Measurements from ENCODE around the gene PTGER2. TPM values are rescaled to one million over a fixed set of nuclear protein-coding genes. Genes with fewer than 3 reads are reported as not detected.

The PTGER2 gene
- total RNA-seq, 1 experiment from 2014 or later = 0.57 TPM

- ChIA-PET RAD21 (ENCODE audit: low non-redundant PET in 1 of 2, low total read pairs in 2 of 2, uncharacterized antibody in 2 of 2, unreplicated experiment in 2 of 2) (no interaction called here), CTCF (no interaction called here), POLR2A (no interaction called here)
- H3K9me2 ChIP-seq (ENCODE audit: insufficient read depth) = no peaks in the 10 kb centered on the region
- BruUV-seq (replicated peaks) = no TSS peak
- H3K36me3 ChIP-seq (ENCODE audit: control insufficient read depth in 1 of 2, insufficient read depth in 2 of 2, low read length in 2 of 2) = no peaks in the 10 kb centered on the region
- H3K27me3 ChIP-seq (ENCODE audit: insufficient read depth, low read length) = no peaks in the 10 kb centered on the region
- intact Hi-C loops (cut with micrococcal nuclease) = no loop called here
- H3K4me2 ChIP-seq (ENCODE audit: low read length) = no peak overlapping the region
- H3K79me2 ChIP-seq (ENCODE audit: insufficient read depth, low read length) = no peaks in the 10 kb centered on the region
- no peak for TF ChIP-seq POLR2AphosphoS5 (IDR thresholded peaks at IDR 0.05; ENCODE audit: low read depth, low read length)
- no peak for TF ChIP-seq SRF (IDR thresholded peaks at IDR 0.05; ENCODE audit: low read depth)
- TF ChIP-seq ZBTB33 (IDR thresholded peaks at IDR 0.05; ENCODE audit: extremely low read depth, insufficient replicate concordance, low read length) = no peak
- no peak overlapping the region for H3K4me3 ChIP-seq (replicated peaks in 1 of 2; ENCODE audit: low read depth in 1 of 2, low read length in 2 of 2)
- H3K4me1 ChIP-seq (ENCODE audit: control insufficient read depth in 1 of 2, insufficient read depth in 2 of 2, low read length in 2 of 2) = peaks cover 0 to under 1% of the 10 kb centered on the region in 2 experiments; a peak in 1 of 4 replicates
- no peaks in the 10 kb centered on the region for H4K20me1 ChIP-seq (ENCODE audit: insufficient read depth)
- no peak for ATAC-seq
- no peaks in the 10 kb centered on the region for H3K9me3 ChIP-seq (ENCODE audit: control insufficient read depth in 1 of 2, insufficient read depth in 1 of 2, low read depth in 1 of 2, low read length in 2 of 2)
- no peak overlapping the region for H3K9ac ChIP-seq (ENCODE audit: low read length)
- H3K27ac ChIP-seq (ENCODE audit: low read depth, low read length) = no peak overlapping the region
- H2AFZ ChIP-seq (ENCODE audit: low read depth, low read length, poor library complexity, severe bottlenecking) = no peak overlapping the region
- DNase-seq (ENCODE audit: low read depth, low spot score) = no peak
Measured at GRCh38 chr14:52333108-52333507, 19.0 kb downstream of the PTGER2 start.

GRCh38 chr14:52333823-52334657 lies 19.9 kb downstream of the PTGER2 start:
- intact Hi-C loops (cut with micrococcal nuclease) = no loop called here
- peaks cover 0 to 5% of the 10 kb centered on the region in 2 experiments; a peak in 1 of 4 replicates for H3K4me1 ChIP-seq (ENCODE audit: control insufficient read depth in 1 of 2, insufficient read depth in 2 of 2, low read length in 2 of 2)
- no peak for DNase-seq (ENCODE audit: low read depth, low spot score)
- no peaks in the 10 kb centered on the region for H3K27me3 ChIP-seq (ENCODE audit: insufficient read depth, low read length)
- H2AFZ ChIP-seq (ENCODE audit: low read depth, low read length, poor library complexity, severe bottlenecking) = no peak overlapping the region
- H4K20me1 ChIP-seq (ENCODE audit: insufficient read depth) = no peaks in the 10 kb centered on the region
- H3K9me2 ChIP-seq (ENCODE audit: insufficient read depth) = no peaks in the 10 kb centered on the region
- H3K4me3 ChIP-seq (replicated peaks in 1 of 2; ENCODE audit: low read depth in 1 of 2, low read length in 2 of 2) = no peak overlapping the region
- H3K9ac ChIP-seq (ENCODE audit: low read length) = no peak overlapping the region
- ChIA-PET RAD21 (ENCODE audit: low non-redundant PET in 1 of 2, low total read pairs in 2 of 2, uncharacterized antibody in 2 of 2, unreplicated experiment in 2 of 2) (no interaction called here), CTCF (no interaction called here), POLR2A (no interaction called here)
- BruUV-seq (replicated peaks) = no TSS peak
- no peaks in the 10 kb centered on the region for H3K79me2 ChIP-seq (ENCODE audit: insufficient read depth, low read length)
- no peak overlapping the region for H3K4me2 ChIP-seq (ENCODE audit: low read length)
- ATAC-seq = no peak
- H3K9me3 ChIP-seq (ENCODE audit: control insufficient read depth in 1 of 2, insufficient read depth in 1 of 2, low read depth in 1 of 2, low read length in 2 of 2) = no peaks in the 10 kb centered on the region
- H3K36me3 ChIP-seq (ENCODE audit: control insufficient read depth in 1 of 2, insufficient read depth in 2 of 2, low read length in 2 of 2) = no peaks in the 10 kb centered on the region
- no peak overlapping the region for H3K27ac ChIP-seq (ENCODE audit: low read depth, low read length)
- TF ChIP-seq ZBTB33 (IDR thresholded peaks at IDR 0.05; ENCODE audit: extremely low read depth, insufficient replicate concordance, low read length) (no peak), POLR2A (IDR thresholded peaks at IDR 0.05; ENCODE audit: borderline replicate concordance, extremely low read depth, insufficient read depth, insufficient read length) (no peak), SRF (IDR thresholded peaks at IDR 0.05; ENCODE audit: low read depth) (no peak), EGR1 (IDR thresholded peaks at IDR 0.05; ENCODE audit: low read depth) (no peak), CTCF (IDR thresholded peaks at IDR 0.05 in 2 of 3, conservative IDR thresholded peaks at IDR 0.05 in 1 of 3; ENCODE audit: borderline replicate concordance in 1 of 3, insufficient read depth in 1 of 3, low read depth in 2 of 3, low read length in 2 of 3) (no peak), ATF3 (IDR thresholded peaks at IDR 0.05) (no peak), CBX3 (IDR thresholded peaks at IDR 0.05; ENCODE audit: low read depth) (no peak)
